H1 (cell line): ENCODE measurements around the gene MXD3. TPM values are rescaled to one million over a fixed set of nuclear protein-coding genes. Genes with fewer than 3 reads are reported as not detected.

Source experiments
- CTCF ChIA-PET: fragments of 300-600 bp; sonication (Branson Sonifier 250); formaldehyde crosslinking; loops from one replicate; lab custom pipeline; 2021; ENCODE audit not compliant: partially characterized antibody; lab: Charles Lee
- POLR2A ChIA-PET: fragments of 300-600 bp; sonication (Branson Sonifier 250); formaldehyde crosslinking; loops from one replicate; lab custom pipeline; 2021; ENCODE audit warnings: inconsistent platforms; ENCODE audit not compliant: partially characterized antibody; lab: Charles Lee
- DNase-seq, 2 experiments: peaks; one replicate each; pipeline versions ENCODE4 v3.0.0 to v3.0.0-alpha.2; 2010 to 2022; ENCODE audit warnings: low spot score in 2 of 2, low read depth in 1 of 2, mixed read lengths in 1 of 2
- FAIRE-seq: peaks from 2 replicates; lab custom pipeline; 2011; peaks lifted over from hg19 to GRCh38; lab: Jason Lieb, UNC
- H2AFZ ChIP-seq: 2 replicates; pipeline ENCODE4 v1.8.1; 2012; ENCODE audit warnings: low read length, inconsistent platforms
- H2AK5ac ChIP-seq: 2 replicates; pipeline ENCODE4 v1.6.1; 2013; ENCODE audit warnings: low read depth, low read length
- H2BK120ac ChIP-seq: replicated peaks from 2 replicates; pipeline ENCODE3; 2013; ENCODE audit warnings: low read depth, low read length, inconsistent platforms
- H2BK12ac ChIP-seq: 2 replicates; pipeline ENCODE4 v1.6.1; 2013; ENCODE audit warnings: low read depth, low read length
- H2BK15ac ChIP-seq: 2 replicates; pipeline ENCODE4 v1.6.1; 2013; ENCODE audit warnings: low read length
- H2BK20ac ChIP-seq: 2 replicates; pipeline ENCODE4 v1.6.1; 2013; ENCODE audit warnings: low read length
- H2BK5ac ChIP-seq: 2 replicates; pipeline ENCODE4 v1.6.1; 2013; ENCODE audit warnings: low read depth, low read length
- H3K14ac ChIP-seq: 2 replicates; pipeline ENCODE4 v1.6.1; 2013; ENCODE audit warnings: inconsistent platforms; ENCODE audit not compliant: insufficient read length
- H3K18ac ChIP-seq: 2 replicates; pipeline ENCODE4 v1.6.1; 2013; ENCODE audit warnings: low read length; ENCODE audit errors: extremely low read depth
- H3K23ac ChIP-seq: 2 replicates; pipeline ENCODE4 v1.6.1; 2013; ENCODE audit warnings: inconsistent platforms; ENCODE audit not compliant: insufficient read length
- H3K23me2 ChIP-seq: 2 replicates; pipeline ENCODE4 v1.6.1; 2013; ENCODE audit warnings: low read depth, low read length
- H3K27ac ChIP-seq: 2 replicates; pipeline ENCODE4 v1.6.1; 2011; ENCODE audit warnings: low read depth, low read length, inconsistent platforms
- H3K27me3 ChIP-seq, 4 experiments: replicated peaks in 1 of 4; 1 replicate in 1 of 4; 2 replicates in 3 of 4; pipeline versions ENCODE4 v1.6.1 to v1.8.1; 2011 to 2013; ENCODE audit warnings: low read length in 3 of 4, mild to moderate bottlenecking in 3 of 4, inconsistent platforms in 2 of 4, mixed read lengths in 2 of 4, moderate library complexity in 1 of 4; ENCODE audit not compliant: control insufficient read depth in 3 of 4, insufficient read depth in 3 of 4; ENCODE audit errors: extremely low read depth in 1 of 4
- H3K36me3 ChIP-seq, 4 experiments: 2 replicates each; pipeline versions ENCODE4 v1.6.1 to v1.8.1; 2011 to 2013; ENCODE audit warnings: mild to moderate bottlenecking in 4 of 4, low read length in 3 of 4, moderate library complexity in 2 of 4, control low read depth in 1 of 4, inconsistent platforms in 1 of 4; ENCODE audit not compliant: insufficient read depth in 4 of 4, control insufficient read depth in 2 of 4
- H3K4ac ChIP-seq: replicated peaks from 2 replicates; pipeline ENCODE3; 2013; ENCODE audit warnings: low read length, low read depth, mixed read lengths, inconsistent platforms; ENCODE audit not compliant: insufficient read length
- H3K4me1 ChIP-seq, 4 experiments: replicated peaks in 1 of 4; 1 replicate in 1 of 4; 2 replicates in 3 of 4; pipeline versions ENCODE4 v1.6.1 to v1.8.1; 2011 to 2013; ENCODE audit warnings: low read length in 3 of 4, inconsistent platforms in 2 of 4, mixed read lengths in 1 of 4; ENCODE audit not compliant: insufficient read depth in 4 of 4, control insufficient read depth in 3 of 4
- H3K4me2 ChIP-seq, 2 experiments: 2 replicates each; pipeline versions ENCODE4 v1.6.1 to v1.8.1; 2011 to 2013; ENCODE audit warnings: low read depth in 2 of 2, low read length in 2 of 2, control low read depth in 1 of 2, inconsistent platforms in 1 of 2, mild to moderate bottlenecking in 1 of 2; ENCODE audit not compliant: insufficient read depth in 1 of 2
- H3K4me3 ChIP-seq, 4 experiments: fragments of 200-600, 300-600 bp in 1 of 4; sonication (generic), shearing (Covaris generic), sonication (Bioruptor Twin) in 1 of 4; 2 replicates each; pipeline versions ENCODE4 v1.5.1 to v1.8.1; 2011 to 2016; ENCODE audit warnings: low read length in 4 of 4, low read depth in 3 of 4, control low read depth in 2 of 4, inconsistent platforms in 2 of 4, mild to moderate bottlenecking in 2 of 4, mixed read lengths in 1 of 4, moderate library complexity in 1 of 4; ENCODE audit not compliant: insufficient read depth in 2 of 4; ENCODE audit errors: extremely low read depth in 1 of 4
- H3K56ac ChIP-seq: replicated peaks from 2 replicates; pipeline ENCODE3; 2013; ENCODE audit warnings: low read depth, mild to moderate bottlenecking, mixed read lengths, low read length, inconsistent platforms; ENCODE audit not compliant: insufficient read length
- H3K79me1 ChIP-seq: 2 replicates; pipeline ENCODE4 v1.6.1; 2013; ENCODE audit warnings: low read depth, low read length, control low read depth
- H3K79me2 ChIP-seq, 2 experiments: 2 replicates each; pipeline versions ENCODE4 v1.6.1 to v1.8.1; 2012 to 2013; ENCODE audit warnings: low read length in 2 of 2, mild to moderate bottlenecking in 2 of 2, inconsistent platforms in 1 of 2; ENCODE audit not compliant: insufficient read depth in 2 of 2, control insufficient read depth in 1 of 2
- H3K9ac ChIP-seq, 4 experiments: replicated peaks in 1 of 4; 1 replicate in 1 of 4; 2 replicates in 3 of 4; pipeline versions ENCODE4 v1.6.1 to v1.8.1; 2011 to 2013; ENCODE audit warnings: low read depth in 3 of 4, low read length in 3 of 4, control low read depth in 2 of 4, mild to moderate bottlenecking in 2 of 4, moderate library complexity in 2 of 4, inconsistent platforms in 1 of 4; ENCODE audit errors: extremely low read depth in 1 of 4
- H3K9me3 ChIP-seq, 2 experiments: 2 replicates each; pipeline versions ENCODE4 v1.6.1 to v1.8.1; 2012 to 2013; ENCODE audit warnings: mild to moderate bottlenecking in 2 of 2, moderate library complexity in 2 of 2, control low read depth in 1 of 2, inconsistent platforms in 1 of 2, low read depth in 1 of 2, low read length in 1 of 2, mixed read lengths in 1 of 2; ENCODE audit not compliant: insufficient read depth in 2 of 2
- H4K20me1 ChIP-seq, 2 experiments: replicated peaks in 1 of 2; 2 replicates each; pipeline versions ENCODE3 to v1.8.1; 2011 to 2013; ENCODE audit warnings: inconsistent platforms in 2 of 2, low read length in 2 of 2, mild to moderate bottlenecking in 1 of 2; ENCODE audit not compliant: insufficient read depth in 2 of 2, control insufficient read depth in 1 of 2
- H4K5ac ChIP-seq: 2 replicates; pipeline ENCODE4 v1.6.1; 2013; ENCODE audit warnings: low read length, low read depth, mixed read lengths, inconsistent platforms; ENCODE audit not compliant: insufficient read length
- H4K8ac ChIP-seq: 2 replicates; pipeline ENCODE4 v1.8.0; 2013; ENCODE audit warnings: mild to moderate bottlenecking, moderate library complexity, low read length, inconsistent platforms; ENCODE audit not compliant: insufficient read depth; ENCODE audit errors: extremely low read depth
- H4K91ac ChIP-seq: replicated peaks from 2 replicates; pipeline ENCODE3; 2013; ENCODE audit warnings: low read length, mixed read lengths, inconsistent platforms; ENCODE audit not compliant: insufficient read length
- HDAC6 ChIP-seq: IDR thresholded peaks from one replicate; pipeline ENCODE4 v1.7.1; 2012; ENCODE audit warnings: low read depth, mild to moderate bottlenecking, inconsistent platforms, low read length, moderate library complexity
- WGBS, 2 experiments: shearing (Covaris generic) in 1 of 2; methylation state at CpG; one replicate each; pipeline versions ENCODE4 v1.1.6 to v1.1.7; 2013 to 2015; ENCODE audit warnings: low lambda C conversion rate in 2 of 2, mixed read lengths in 2 of 2, inconsistent platforms in 1 of 2, low coverage in 1 of 2, missing lambda C conversion rate in 1 of 2; ENCODE audit not compliant: insufficient replicate concordance in 2 of 2, insufficient coverage in 1 of 2, insufficient read length in 1 of 2; ENCODE audit errors: extremely low coverage in 1 of 2, missing lambda C conversion rate in 1 of 2; 5-methylcytosine and 5-hydroxymethylcytosine counted together
- polyA plus RNA-seq, 7 experiments: library from polyadenylated mRNA; depleted of rRNA in 3 of 7; stranded (reverse) in 5 of 7; unstranded in 2 of 7; fragments of >200 nt in 5 of 7; fragments of 200-250 nt in 2 of 7; gene quantifications; 1 replicate in 5 of 7; 2 replicates in 1 of 7; 4 replicates in 1 of 7; pipeline versions ENCODE4 v1.2.1 to v1.2.3, GENCODE V29; 2011 to 2013; ENCODE audit warnings: missing spikeins in 2 of 7, mixed read lengths in 2 of 7
- total RNA-seq: library from RNA; stranded (reverse); fragmentation: NEBNext Ultra II Directional; extraction: Animal tissue kit (Norgen Biotek cat#: 25700); gene quantifications from 2 replicates; pipeline ENCODE4 v1.2.1, GENCODE V29; 2021

MXD3 gene
- total and polyA plus RNA-seq, 2 of the 8 experiments (the other 6 are each of a cell fraction or from before 2014, with no cell fraction given), result 6.5 to 7.7 TPM

DNA sequence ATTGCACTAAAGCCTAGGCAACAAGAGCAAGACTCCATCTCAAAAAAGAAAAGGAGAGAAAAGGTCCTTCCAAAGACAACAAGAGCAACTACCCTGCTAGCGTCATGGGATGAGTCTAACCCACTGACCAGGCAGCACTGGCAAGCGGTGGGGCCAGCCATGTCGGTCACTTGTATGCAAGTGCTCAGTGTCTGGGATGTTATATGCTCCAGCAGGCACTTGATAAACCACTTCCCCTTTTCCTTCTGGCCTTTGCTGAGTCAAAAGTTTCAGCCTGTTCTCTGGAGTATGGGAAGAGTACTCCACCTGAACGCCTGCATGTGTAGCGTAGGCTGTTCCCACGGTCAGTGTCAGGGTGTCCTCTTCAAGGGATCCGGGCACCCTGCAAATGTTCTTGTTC is 9.2 kb upstream of the MXD3 start:
- Histone ChIP-seq H3K4me3 (no peak overlapping the region), H4K20me1 (no peaks in the 10 kb centered on the region), H4K8ac (no peak overlapping the region), H3K79me1 (no peaks in the 10 kb centered on the region), H2BK20ac (no peak overlapping the region), H3K4me1 (peaks cover 0 to 6% (median 1%) of the 10 kb centered on the region in 4 experiments; a peak in 3 of 7 replicates), H3K9me3 (no peaks in the 10 kb centered on the region), H2BK12ac (no peak overlapping the region), H2BK120ac (no peak overlapping the region), H3K4ac (no peak overlapping the region), H3K27me3 (no peaks in the 10 kb centered on the region), H2AK5ac (no peak overlapping the region; the same call in 1 of the 2 replicates), H2BK15ac (no peak overlapping the region), H2AFZ (no peak overlapping the region), H4K5ac (no peak overlapping the region), H3K14ac (no peak overlapping the region), H3K79me2 (no peaks in the 10 kb centered on the region), H4K91ac (no peak overlapping the region), H3K18ac (no peak overlapping the region), H2BK5ac (no peak overlapping the region), H3K23me2 (no peaks in the 10 kb centered on the region)
- POLR2A ChIA-PET, result interaction anchor here (0.9 to 1.2 kb wide), 2 partner anchors 52 to 133 kb away, joined by 3 read pairs; no protein-coding TSS in a partner anchor
- FAIRE-seq (no peak), DNase-seq (no peak)
- 88% methylated on average over 7 of the region's 7 CpGs; no CpG with 5 or more reads in 1 of the 2 experiments for WGBS, 2 experiments
- CTCF ChIA-PET, result interaction anchor here (0.6 to 16.6 kb wide), 7 partner anchors 11 to 124 kb away, joined by 3 to 251 read pairs (median 4); no protein-coding TSS in a partner anchor
- TF ChIP-seq HDAC6, result no peak
- TF ChIP-seq, all 59 proteins: peak for 0
- H3K23ac ChIP-seq, result no peak overlapping the region
- no peak overlapping the region for H3K9ac ChIP-seq
- no peak overlapping the region for H3K27ac ChIP-seq
- no peak overlapping the region for H3K56ac ChIP-seq
- H3K4me2 ChIP-seq, result no peak overlapping the region
- no peaks in the 10 kb centered on the region for H3K36me3 ChIP-seq
